ENCODE measurements around the gene DCAF4.

Gene DCAF4

GRCh38 chr14:72882047-72882446 lies 44.2 kb upstream of the DCAF4 start:
- no peak for TF ChIP-seq CTCF (IDR thresholded peaks at IDR 0.05; ENCODE audit: low read depth, low read length, missing control alignments)
- DNase-seq (ENCODE audit: low read depth) = no peak
- H3K4me3 ChIP-seq (ENCODE audit: low read depth, low read length) = no peak overlapping the region

DNA sequence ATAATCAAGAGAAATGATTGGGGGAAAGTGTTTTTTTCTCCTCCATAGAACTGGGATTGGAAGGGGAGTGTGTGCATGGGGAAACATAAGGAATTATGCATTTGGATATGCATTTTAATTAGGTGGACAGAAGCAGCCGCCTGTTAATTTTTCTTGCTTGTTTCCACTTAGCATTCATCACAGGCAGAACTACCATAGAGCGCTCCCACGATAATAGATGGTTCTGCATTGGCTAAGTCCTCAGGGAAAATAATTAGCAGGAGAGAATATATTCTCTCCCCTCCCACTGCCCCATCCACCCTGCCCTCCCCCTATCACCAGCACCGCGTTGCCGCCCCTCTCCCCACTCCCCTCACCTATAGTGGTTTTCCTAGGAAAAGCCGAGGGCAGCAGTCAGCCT lies 43.8 kb upstream of the DCAF4 start:
- DNase-seq (ENCODE audit: low read depth) = no peak
- no peak for TF ChIP-seq CTCF (IDR thresholded peaks at IDR 0.05; ENCODE audit: low read depth, low read length, missing control alignments)
- no peak overlapping the region for H3K4me3 ChIP-seq (ENCODE audit: low read depth, low read length)

DNA sequence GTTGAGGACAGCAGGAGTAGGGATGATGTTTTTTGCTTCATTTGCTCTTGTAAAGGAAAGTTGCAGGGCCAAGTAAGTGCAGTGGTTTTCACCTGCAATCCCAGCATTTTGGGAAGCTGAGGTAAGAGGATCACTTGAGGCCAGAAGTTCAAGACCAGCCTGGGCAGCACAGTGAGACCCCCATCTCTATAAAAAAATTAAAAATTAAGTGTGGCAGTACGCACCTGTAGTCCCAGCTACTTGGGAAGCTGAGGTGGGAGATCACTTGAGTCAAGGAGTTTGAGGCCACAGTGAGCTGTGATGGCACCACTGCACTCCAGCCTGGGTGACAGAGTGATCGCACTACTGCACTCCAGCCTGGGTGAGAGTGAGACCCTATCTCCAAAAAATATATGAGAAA lies 43.2 kb upstream of the DCAF4 start:
- TF ChIP-seq CTCF (IDR thresholded peaks at IDR 0.05; ENCODE audit: low read depth, low read length, missing control alignments) = no peak
- no peak overlapping the region for H3K4me3 ChIP-seq (ENCODE audit: low read depth, low read length)
- DNase-seq (ENCODE audit: low read depth) = no peak

DNA sequence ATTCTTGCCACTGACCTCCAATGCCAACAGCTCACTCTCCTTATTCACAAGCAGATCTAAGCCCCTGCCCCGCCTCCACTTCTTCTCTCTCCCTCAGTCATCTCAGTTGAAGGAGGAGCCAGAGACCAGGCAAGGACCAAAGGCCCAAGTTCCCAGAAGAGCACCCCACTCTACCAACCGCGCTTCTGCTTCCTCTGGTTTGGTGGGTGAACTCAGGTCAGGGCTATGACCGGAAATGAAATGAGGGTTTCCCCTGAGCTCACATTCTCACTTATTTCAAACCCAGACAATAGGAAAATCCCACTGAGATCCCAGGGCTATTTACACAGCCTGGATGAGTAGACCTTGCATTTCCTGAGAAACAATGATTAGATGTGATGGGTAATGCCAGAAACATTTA lies 42.3 kb upstream of the DCAF4 start:
- no peak overlapping the region for H3K4me3 ChIP-seq (ENCODE audit: low read depth, low read length)
- no peak for TF ChIP-seq CTCF (IDR thresholded peaks at IDR 0.05; ENCODE audit: low read depth, low read length, missing control alignments)
- peak; percentile 24 for DNase-seq (ENCODE audit: low read depth)

DNA sequence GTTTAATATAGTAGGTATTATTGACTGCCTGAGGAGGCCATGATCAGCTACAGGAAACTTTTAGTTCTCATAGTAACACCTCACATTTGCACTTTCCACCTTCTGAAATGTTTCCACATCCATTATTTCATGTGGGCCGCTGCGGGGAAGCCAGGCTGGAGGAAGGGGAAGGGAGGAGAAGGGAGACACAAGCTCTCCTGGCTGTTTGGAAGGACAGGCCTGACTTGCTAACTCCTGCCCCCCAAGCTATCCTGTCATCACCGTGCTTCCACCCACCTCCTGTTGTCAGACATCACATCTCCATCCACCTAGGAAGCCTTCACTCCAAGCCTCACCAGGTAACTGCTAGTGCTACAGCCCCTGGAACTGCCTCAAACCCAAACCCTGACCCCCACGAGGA lies 41.9 kb upstream of the DCAF4 start:
- TF ChIP-seq CTCF (IDR thresholded peaks at IDR 0.05; ENCODE audit: low read depth, low read length, missing control alignments) = no peak
- DNase-seq (ENCODE audit: low read depth) = no peak
- no peak overlapping the region for H3K4me3 ChIP-seq (ENCODE audit: low read depth, low read length)

DNA sequence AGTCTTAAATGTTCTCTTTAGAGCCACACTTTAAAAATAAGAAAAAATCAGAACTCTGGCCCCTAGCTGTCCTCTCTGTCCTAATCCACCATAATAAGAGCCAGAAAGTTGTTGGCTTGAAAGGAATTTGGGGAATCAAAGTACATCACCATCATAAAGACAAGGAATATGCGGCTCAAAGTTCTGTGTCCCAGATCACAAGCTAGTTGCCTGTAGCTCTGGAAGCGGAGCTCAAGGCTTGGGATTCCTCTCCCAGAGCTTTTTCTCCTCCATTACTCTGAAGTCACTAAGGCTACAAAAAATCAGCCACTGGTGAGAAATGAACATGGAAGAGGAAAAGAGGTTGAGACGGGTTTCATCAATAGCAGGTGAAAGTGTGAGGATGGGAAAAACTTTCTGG lies 38.8 kb upstream of the DCAF4 start:
- TF ChIP-seq CTCF (IDR thresholded peaks at IDR 0.05; ENCODE audit: low read depth, low read length, missing control alignments) = no peak
- DNase-seq (ENCODE audit: low read depth) = no peak
- no peak overlapping the region for H3K4me3 ChIP-seq (ENCODE audit: low read depth, low read length)

GRCh38 chr14:72888192-72888591 lies 38.1 kb upstream of the DCAF4 start:
- no peak for TF ChIP-seq CTCF (IDR thresholded peaks at IDR 0.05; ENCODE audit: low read depth, low read length, missing control alignments)
- no peak for DNase-seq (ENCODE audit: low read depth)
- H3K4me3 ChIP-seq (ENCODE audit: low read depth, low read length) = no peak overlapping the region

Data from GM12864 (cell line).